Mucosa of descending colon (tissue), 3 donors: ENCODE results near the gene MCF2L. TPM values are rescaled to one million over a fixed set of nuclear protein-coding genes. Genes with fewer than 3 reads are reported as not detected.
"Not testable (repeated sequence)": the region's sequence is repeated elsewhere in the genome, so short reads cannot be mapped to it uniquely, and the experiment has no call there.

ENCODE experiments used
- ATAC-seq: fragments of 200-7000 bp; cut with Tn5 transposase; one replicate; pipeline ENCODE4 v1.9.1; 2020; ENCODE audit warnings: mild to moderate bottlenecking, moderate library complexity
- DNase-seq, 3 donors: peaks; one replicate each; pipeline ENCODE4 v3.0.0-alpha.2; 2020
- H3K36me3 ChIP-seq: fragments of 200-600 bp; one replicate; pipeline ENCODE4 v1.8.0; 2021; ENCODE audit warnings: low read depth, mild to moderate bottlenecking
- H3K4me1 ChIP-seq: fragments of 200-600 bp; one replicate; pipeline ENCODE4 v1.8.0; 2021; ENCODE audit warnings: low read depth, mild to moderate bottlenecking
- H3K4me3 ChIP-seq: fragments of 200-600 bp; one replicate; pipeline ENCODE4 v1.8.0; 2021; ENCODE audit warnings: mild to moderate bottlenecking
- H3K9me3 ChIP-seq: fragments of 200-600 bp; one replicate; pipeline ENCODE4 v1.8.0; 2021; ENCODE audit warnings: mild to moderate bottlenecking
- intact Hi-C, 2 donors: fragments of 100-400 bp; cut with DNase I in 1 of 2; cut with micrococcal nuclease in 1 of 2; formaldehyde crosslinking; loops; one replicate each; pipeline versions ENCODE4 v1.11.0 to v1.11.1; 2022; cut with DNase I, micrococcal nuclease
- total RNA-seq, 3 donors: library from RNA; stranded (reverse); fragmentation: NEBNext Ultra II Directional in 2 of 3; extraction: Animal tissue kit (Norgen Biotek cat#: 25700) in 2 of 3; gene quantifications; one replicate each; pipeline versions ENCODE4 v1.2.1 to v1.2.4, GENCODE V29; 2021 to 2023
- TF ChIP-seq, protein P1 (sequence below): fragments of 200-600 bp; IDR thresholded peaks from one replicate; pipeline ENCODE4 v1.8.0; 2022; ENCODE audit warnings: antibody characterized with exemption, mild to moderate bottlenecking
- donor health status: DM: no; HTN: no; CAD: no; lungs with moderate emphysema.
- donor health status: DM: no; HTN: no; CAD: no.
- donor health status: DM: no; HTN: yes; CAD: no.

MCF2L gene
- total RNA-seq, 3 donors from 2014 or later, result 53.9 to 109 (median 95.4) TPM

DNA sequence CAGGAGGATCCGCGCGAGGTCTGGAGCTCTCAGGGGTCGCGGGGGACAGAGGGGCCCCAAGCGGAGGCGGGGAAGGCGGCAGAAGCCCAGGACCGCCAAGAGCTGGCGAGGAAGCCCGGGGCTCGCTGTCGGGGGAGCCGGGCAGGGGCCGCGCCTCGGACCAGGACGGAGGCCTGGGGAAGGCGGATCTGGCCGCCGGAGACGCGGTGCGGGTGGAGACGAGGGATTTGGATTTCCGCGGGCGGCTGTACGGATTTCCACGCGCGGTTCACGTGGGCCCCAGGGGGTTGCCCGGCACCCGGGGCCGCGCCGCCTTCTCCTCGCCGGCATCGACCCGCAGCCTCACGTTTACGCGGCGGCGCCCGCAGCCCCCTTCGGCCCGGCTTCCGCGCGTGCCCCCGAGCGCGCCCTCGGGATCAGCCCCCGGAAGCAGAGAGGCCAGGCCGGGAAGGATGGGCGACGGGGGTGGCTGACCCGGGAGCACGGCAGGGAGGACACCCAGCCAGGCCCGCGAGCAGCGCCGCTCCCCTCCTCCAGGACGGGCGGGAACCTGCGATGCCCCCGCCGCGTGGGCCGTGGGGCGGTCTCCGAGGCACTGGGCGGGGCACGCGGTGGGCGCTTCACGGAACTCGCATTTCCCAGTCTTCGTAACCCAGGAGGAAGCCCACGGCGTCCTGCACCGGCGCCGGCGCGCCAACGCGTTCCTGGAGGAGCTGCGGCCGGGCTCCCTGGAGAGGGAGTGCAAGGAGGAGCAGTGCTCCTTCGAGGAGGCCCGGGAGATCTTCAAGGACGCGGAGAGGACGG is 141.2 kb downstream of the MCF2L start:
- DNase-seq (peak in 2 of 3 donors; percentile 28 to 33), ATAC-seq (peak; percentile 18)
- no peaks in the 10 kb centered on the region for H3K36me3 ChIP-seq
- H3K4me3 ChIP-seq, result no peak overlapping the region
- H3K4me1 ChIP-seq, result peaks cover 9% of the 10 kb centered on the region
- H3K9me3 ChIP-seq, result no peaks in the 10 kb centered on the region
- intact Hi-C loops, result no loop called here
- TF ChIP-seq, protein P1, sequence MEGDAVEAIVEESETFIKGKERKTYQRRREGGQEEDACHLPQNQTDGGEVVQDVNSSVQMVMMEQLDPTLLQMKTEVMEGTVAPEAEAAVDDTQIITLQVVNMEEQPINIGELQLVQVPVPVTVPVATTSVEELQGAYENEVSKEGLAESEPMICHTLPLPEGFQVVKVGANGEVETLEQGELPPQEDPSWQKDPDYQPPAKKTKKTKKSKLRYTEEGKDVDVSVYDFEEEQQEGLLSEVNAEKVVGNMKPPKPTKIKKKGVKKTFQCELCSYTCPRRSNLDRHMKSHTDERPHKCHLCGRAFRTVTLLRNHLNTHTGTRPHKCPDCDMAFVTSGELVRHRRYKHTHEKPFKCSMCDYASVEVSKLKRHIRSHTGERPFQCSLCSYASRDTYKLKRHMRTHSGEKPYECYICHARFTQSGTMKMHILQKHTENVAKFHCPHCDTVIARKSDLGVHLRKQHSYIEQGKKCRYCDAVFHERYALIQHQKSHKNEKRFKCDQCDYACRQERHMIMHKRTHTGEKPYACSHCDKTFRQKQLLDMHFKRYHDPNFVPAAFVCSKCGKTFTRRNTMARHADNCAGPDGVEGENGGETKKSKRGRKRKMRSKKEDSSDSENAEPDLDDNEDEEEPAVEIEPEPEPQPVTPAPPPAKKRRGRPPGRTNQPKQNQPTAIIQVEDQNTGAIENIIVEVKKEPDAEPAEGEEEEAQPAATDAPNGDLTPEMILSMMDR, result no peak

DNA sequence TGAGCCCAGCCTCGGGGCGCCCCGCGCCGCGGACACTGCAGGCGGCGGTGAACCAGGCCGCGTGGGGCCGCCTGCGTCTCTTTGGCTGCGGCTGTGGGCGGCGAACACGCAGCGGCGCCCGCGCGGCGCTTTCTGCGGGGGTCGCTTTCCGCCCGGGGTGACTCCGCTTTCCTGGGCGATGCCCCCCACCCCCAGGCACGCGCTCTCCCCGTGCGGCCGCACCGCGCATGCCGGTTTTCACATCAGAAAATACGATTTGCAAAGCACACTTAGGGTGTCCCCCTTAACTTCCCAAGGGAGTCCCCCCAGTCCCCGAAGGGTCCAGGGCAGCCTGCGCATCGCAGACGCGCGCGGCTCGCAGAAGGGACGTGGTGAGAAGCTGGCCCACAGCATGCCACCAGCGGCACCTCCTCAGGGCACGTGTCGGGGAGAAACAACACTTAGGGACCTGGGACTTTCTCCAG is 141.9 kb downstream of the MCF2L start:
- Histone ChIP-seq H3K36me3 (no peaks in the 10 kb centered on the region), H3K9me3 (no peaks in the 10 kb centered on the region), H3K4me1 (peaks cover 6% of the 10 kb centered on the region), H3K4me3 (no peak overlapping the region)
- DNase-seq (peak in 1 of 3 donors; percentile 21), ATAC-seq (no peak)
- intact Hi-C loops, result no loop called here
- TF ChIP-seq, protein P1, result no peak

DNA sequence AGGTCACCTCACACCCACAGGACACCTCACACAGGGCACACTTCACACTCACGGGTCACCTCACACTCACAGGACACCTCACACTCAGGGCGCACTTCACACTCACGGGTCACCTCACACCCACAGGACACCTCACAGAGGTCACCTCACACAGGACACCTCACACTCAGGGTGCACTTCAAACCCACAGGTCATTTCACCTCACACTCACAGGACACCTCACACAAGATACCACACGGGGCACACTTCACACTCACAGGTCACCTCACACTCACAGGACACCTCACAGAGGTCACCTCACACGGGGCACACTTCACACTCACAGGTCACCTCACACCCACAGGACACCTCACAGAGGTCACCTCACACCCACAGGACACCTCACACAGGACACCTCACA is 142.8 kb downstream of the MCF2L start:
- intact Hi-C loops, H3K9me3 ChIP-seq, H3K4me1 ChIP-seq, H3K4me3 ChIP-seq, H3K36me3 ChIP-seq, ATAC-seq: not testable (repeated sequence)
- peak in 1 of 3 donors; percentile 3 for DNase-seq

DNA sequence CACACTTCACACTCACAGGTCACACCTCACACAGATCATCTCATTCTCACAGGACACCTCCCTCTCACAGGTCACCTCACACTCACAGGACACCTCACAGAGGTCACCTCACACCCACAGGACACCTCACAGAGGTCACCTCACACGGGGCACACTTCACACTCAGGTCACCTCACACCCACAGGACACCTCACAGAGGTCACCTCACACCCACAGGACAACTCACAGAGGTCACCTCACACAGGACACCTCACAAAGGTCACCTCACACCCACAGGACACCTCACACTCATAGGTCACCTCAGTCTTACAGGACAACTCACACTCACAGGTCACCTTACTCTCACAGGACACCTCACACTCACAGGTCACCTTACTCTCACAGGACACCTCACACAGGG is 143.5 kb downstream of the MCF2L start:
- intact Hi-C loops, ATAC-seq, H3K9me3 ChIP-seq: not testable (repeated sequence)

DNA sequence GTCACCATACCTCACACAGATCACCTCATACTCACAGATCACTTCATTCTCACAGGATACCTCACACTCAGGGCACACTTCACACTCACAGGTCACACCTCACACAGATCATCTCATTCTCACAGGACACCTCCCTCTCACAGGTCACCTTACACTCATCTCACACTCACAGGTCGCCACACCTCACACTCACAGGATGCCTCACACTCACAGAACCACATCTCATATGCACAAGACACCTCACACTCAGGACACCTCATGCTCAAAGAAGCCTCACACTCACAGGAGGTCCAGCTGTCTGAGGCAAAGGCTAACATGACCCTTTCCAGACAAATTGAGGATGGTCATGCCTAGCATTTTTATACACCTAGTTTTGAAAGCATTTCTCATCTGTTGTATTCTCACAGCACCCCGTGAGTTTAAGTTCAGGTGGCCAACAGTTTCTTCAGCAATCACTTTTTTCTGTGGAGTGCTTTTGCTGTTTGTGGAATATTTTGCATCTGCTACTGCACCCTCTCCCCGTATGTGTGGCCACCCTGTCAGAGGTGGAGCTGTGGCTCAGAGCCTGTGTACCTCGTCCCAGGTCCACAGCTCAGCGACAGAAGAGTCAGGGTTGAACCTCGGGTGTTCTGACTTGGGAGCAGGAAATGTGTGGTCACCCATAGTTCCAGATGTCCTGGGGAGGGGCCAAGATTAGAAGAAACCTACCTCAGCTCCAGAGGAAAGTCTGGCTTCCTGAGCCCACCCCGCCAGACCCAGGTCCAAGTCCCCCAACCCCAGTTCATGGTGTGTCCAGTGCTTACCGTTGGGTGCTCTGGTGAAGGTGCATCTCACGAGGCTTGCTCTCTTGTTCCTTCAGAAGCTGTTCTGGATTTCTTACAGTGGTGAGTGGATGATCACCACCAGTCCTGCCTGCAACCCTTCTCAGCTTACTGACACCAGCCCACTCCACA is 144.2 kb downstream of the MCF2L start:
- intact Hi-C loops, result no loop called here
- DNase-seq (peak in 1 of 3 donors; percentile 20), ATAC-seq (no peak)
- Histone ChIP-seq H3K4me1 (peaks cover 6% of the 10 kb centered on the region), H3K4me3 (no peak overlapping the region), H3K36me3 (no peaks in the 10 kb centered on the region), H3K9me3 (no peaks in the 10 kb centered on the region)
- TF ChIP-seq, protein P1, result no peak

More for the DNA sequence above, 143.5 kb downstream of the MCF2L start:
- H3K36me3 ChIP-seq, H3K4me1 ChIP-seq, H3K4me3 ChIP-seq: not testable (repeated sequence)
- DNase-seq, result peak in 1 of 3 donors; percentile 3

DNA sequence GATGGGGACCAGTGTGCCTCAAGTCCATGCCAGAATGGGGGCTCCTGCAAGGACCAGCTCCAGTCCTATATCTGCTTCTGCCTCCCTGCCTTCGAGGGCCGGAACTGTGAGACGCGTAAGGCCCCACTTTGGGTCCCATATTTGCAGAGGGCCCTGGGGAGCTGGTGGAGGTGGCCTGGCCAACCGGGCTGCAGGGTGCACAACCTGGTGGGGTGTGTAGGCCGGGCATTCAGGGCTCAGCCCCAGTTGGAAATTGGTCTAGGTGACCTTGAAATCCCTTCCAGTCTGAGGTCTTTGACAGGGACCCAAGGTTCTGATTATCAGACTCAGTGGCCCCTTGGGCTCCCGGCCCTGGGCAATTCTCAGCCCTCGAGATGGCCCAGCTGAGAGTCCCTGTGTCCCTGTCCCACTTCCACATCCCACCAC is 144.8 kb downstream of the MCF2L start:
- ATAC-seq (no peak), DNase-seq (peak in 2 of 3 donors; percentile 3 to 23)
- no peak overlapping the region for H3K4me3 ChIP-seq
- no peaks in the 10 kb centered on the region for H3K9me3 ChIP-seq
- intact Hi-C loops, result no loop called here
- no peaks in the 10 kb centered on the region for H3K36me3 ChIP-seq
- peaks cover 6% of the 10 kb centered on the region for H3K4me1 ChIP-seq
- TF ChIP-seq, protein P1, result no peak
